PC-3 (cell line): Measurements from ENCODE around the gene TYRP1. TPM values are rescaled to one million over a fixed set of nuclear protein-coding genes. Genes with fewer than 3 reads are reported as not detected.

Source experiments
- ATAC-seq: fragments of 200-7000 bp; cut with Tn5 transposase; 2 replicates; pipeline ENCODE4 v1.9.1; 2020; ENCODE audit warnings: mild to moderate bottlenecking, moderate library complexity
- BruUV-seq: library from RNA; stranded (reverse); fragments of 400-500 nt; replicated peaks from 2 replicates; lab custom pipeline; 2021; lab: Mats Ljungman, UMichigan
- CTCF ChIA-PET: fragments of 300-600 bp; sonication (Branson Sonifier 250); formaldehyde crosslinking; loops from one replicate; lab custom pipeline; 2022; ENCODE audit warnings: antibody characterized with exemption; lab: Charles Lee
- POLR2A ChIA-PET: fragments of 300-600 bp; sonication (Branson Sonifier 250); formaldehyde crosslinking; loops from one replicate; lab custom pipeline; 2022; ENCODE audit warnings: antibody characterized with exemption; ENCODE audit not compliant: unreplicated experiment; lab: Charles Lee
- DNase-seq: peaks from one replicate; pipeline ENCODE4 v3.0.0-alpha.2; 2015
- H2AFZ ChIP-seq: fragments of 300-600 bp; sonication (generic); 2 replicates; pipeline ENCODE4 v1.6.0; 2016; ENCODE audit warnings: antibody characterized with exemption, low read length
- H3F3A ChIP-seq: fragments of 300-600 bp; sonication (generic); one replicate; pipeline ENCODE4 v1.6.0; 2017; ENCODE audit warnings: antibody characterized with exemption, low read length, control low read depth, mild to moderate bottlenecking; ENCODE audit not compliant: unreplicated experiment
- H3K27ac ChIP-seq: fragments of 300-600 bp; sonication (generic); 2 replicates; pipeline ENCODE4 v1.5.1; 2016; ENCODE audit warnings: mild to moderate bottlenecking, low read length
- H3K27me3 ChIP-seq: fragments of 300-600 bp; sonication (generic); 2 replicates; pipeline ENCODE4 v1.6.1; 2016; ENCODE audit warnings: low read length, mixed read lengths
- H3K36me3 ChIP-seq: fragments of 300-600 bp; sonication (generic); 2 replicates; pipeline ENCODE4 v1.6.1; 2016; ENCODE audit warnings: low read depth, mixed run types, low read length, mixed read lengths
- H3K4me1 ChIP-seq: fragments of 300-600 bp; sonication (generic); 2 replicates; pipeline ENCODE4 v1.5.1; 2016; ENCODE audit warnings: low read length; ENCODE audit not compliant: insufficient read depth
- H3K4me2 ChIP-seq: fragments of 300-600 bp; sonication (generic); 2 replicates; pipeline ENCODE4 v1.6.0; 2016; ENCODE audit warnings: low read length
- H3K4me3 ChIP-seq: fragments of 300-600 bp; sonication (generic); 2 replicates; pipeline ENCODE4 v1.5.1; 2016; ENCODE audit warnings: mild to moderate bottlenecking, low read length, mixed read lengths
- H3K79me2 ChIP-seq: fragments of 300-600 bp; sonication (generic); 2 replicates; pipeline ENCODE4 v1.6.1; 2017; ENCODE audit warnings: low read length, mixed read lengths
- H3K9ac ChIP-seq: fragments of 300-600 bp; sonication (generic); 2 replicates; pipeline ENCODE4 v1.6.0; 2016; ENCODE audit warnings: mild to moderate bottlenecking, low read length
- H3K9me2 ChIP-seq: fragments of 300-600 bp; sonication (generic); replicated peaks from 2 replicates; pipeline ENCODE4 v1.6.1; 2016; ENCODE audit warnings: mixed run types, low read length, mixed read lengths
- H3K9me3 ChIP-seq: fragments of 300-600 bp; sonication (generic); 2 replicates; pipeline ENCODE4 v1.6.1; 2016; ENCODE audit warnings: low read length, mixed read lengths
- H4K20me1 ChIP-seq: fragments of 300-600 bp; sonication (generic); 2 replicates; pipeline ENCODE4 v1.6.1; 2016; ENCODE audit warnings: low read length, mixed read lengths
- CTCF ChIP-seq: fragments of 300-600 bp; sonication (generic); conservative IDR thresholded peaks from 2 replicates; pipeline ENCODE4 v1.5.1; 2017; ENCODE audit warnings: antibody characterized with exemption, low read depth, mild to moderate bottlenecking, low read length
- EZH2 ChIP-seq: fragments of 300-600 bp; sonication (generic); IDR thresholded peaks from one replicate; pipeline ENCODE4 v1.6.1; 2017; ENCODE audit warnings: antibody characterized with exemption, mild to moderate bottlenecking, low read length; ENCODE audit not compliant: unreplicated experiment
- EZH2phosphoT487 ChIP-seq: fragments of 300-600 bp; sonication (generic); IDR thresholded peaks from 2 replicates; pipeline ENCODE4 v1.6.1; 2018; ENCODE audit warnings: mild to moderate bottlenecking, antibody characterized with exemption, low read length, borderline replicate concordance
- intact Hi-C: fragments of 100-400 bp; cut with micrococcal nuclease; formaldehyde crosslinking; loops from 2 replicates; pipeline ENCODE4 v1.9.0; 2023
- total RNA-seq: library from RNA; depleted of rRNA; stranded (reverse); fragments of >200 nt; gene quantifications from 2 replicates; pipeline ENCODE4 v1.2.3, GENCODE V29; 2014; rRNA removed

TYRP1 gene
- total RNA-seq, 1 experiment from 2014 or later = 0.22 TPM

GRCh38 chr9:12748954-12749353 is 55.8 kb downstream of the TYRP1 start:
- Histone ChIP-seq H3K4me1 (peaks cover 6% of the 10 kb centered on the region), H3K9ac (no peak overlapping the region), H3K27me3 (no peaks in the 10 kb centered on the region), H3F3A (no peaks in the 10 kb centered on the region), H3K27ac (no peak overlapping the region), H3K9me2 (no peaks in the 10 kb centered on the region), H3K4me3 (no peak overlapping the region), H2AFZ (no peak overlapping the region), H3K36me3 (no peaks in the 10 kb centered on the region), H3K79me2 (no peaks in the 10 kb centered on the region), H4K20me1 (no peaks in the 10 kb centered on the region), H3K9me3 (no peaks in the 10 kb centered on the region), H3K4me2 (no peak overlapping the region)
- intact Hi-C loops = no loop called here
- ChIA-PET CTCF (no interaction called here), POLR2A (no interaction called here)
- no peak for DNase-seq
- TF ChIP-seq CTCF (no peak), EZH2 (no peak), EZH2phosphoT487 (no peak)
- BruUV-seq = no TSS peak
- ATAC-seq = no peak

GRCh38 chr9:12753931-12754330 is 60.7 kb downstream of the TYRP1 start:
- no peak for DNase-seq
- no peak overlapping the region for H3K4me3 ChIP-seq
- no peaks in the 10 kb centered on the region for H3F3A ChIP-seq
- TF ChIP-seq EZH2 (no peak), CTCF (no peak), EZH2phosphoT487 (no peak)
- H3K4me2 ChIP-seq = no peak overlapping the region
- H3K9me2 ChIP-seq = no peaks in the 10 kb centered on the region
- intact Hi-C loops = no loop called here
- no TSS peak for BruUV-seq
- H4K20me1 ChIP-seq = no peaks in the 10 kb centered on the region
- no peaks in the 10 kb centered on the region for H3K27me3 ChIP-seq
- POLR2A ChIA-PET = no interaction called here
- no peak overlapping the region for H3K9ac ChIP-seq
- no peak for ATAC-seq
- no peaks in the 10 kb centered on the region for H3K36me3 ChIP-seq
- no peak overlapping the region for H2AFZ ChIP-seq
- no peaks in the 10 kb centered on the region for H3K9me3 ChIP-seq
- H3K4me1 ChIP-seq = peaks cover 1% of the 10 kb centered on the region
- H3K27ac ChIP-seq = no peak overlapping the region
- no peaks in the 10 kb centered on the region for H3K79me2 ChIP-seq
- CTCF ChIA-PET = no interaction called here

GRCh38 chr9:12759761-12760160 is 66.6 kb downstream of the TYRP1 start:
- intact Hi-C loops = loop anchor here (2.0 kb wide), 1 partner anchor 17 kb away; no protein-coding TSS in a partner anchor
- peaks cover 29% of the 10 kb centered on the region for H3K4me1 ChIP-seq
- no peak overlapping the region for H2AFZ ChIP-seq
- no peaks in the 10 kb centered on the region for H3K27me3 ChIP-seq
- no peaks in the 10 kb centered on the region for H3F3A ChIP-seq
- H3K27ac ChIP-seq = peak overlapping the region; percentile 82
- H3K9me2 ChIP-seq = no peaks in the 10 kb centered on the region
- H3K9ac ChIP-seq = peak overlapping the region; percentile 48
- no peak for TF ChIP-seq EZH2phosphoT487
- DNase-seq (peak; percentile 84), ATAC-seq (peak; percentile 88)
- no peaks in the 10 kb centered on the region for H3K79me2 ChIP-seq
- H4K20me1 ChIP-seq = no peaks in the 10 kb centered on the region
- peak overlapping the region; percentile 60 for H3K4me2 ChIP-seq
- no peak overlapping the region for H3K4me3 ChIP-seq
- BruUV-seq = no TSS peak
- ChIA-PET CTCF (no interaction called here), POLR2A (interaction anchor here (1.1 kb wide), 1 partner anchor 17 kb away, joined by 4 read pairs; no protein-coding TSS in a partner anchor)
- no peaks in the 10 kb centered on the region for H3K36me3 ChIP-seq
- no peaks in the 10 kb centered on the region for H3K9me3 ChIP-seq

Other genes with a start within 250 kb of the TYRP1 start
- gene LURAP1L, start 81.6 kb downstream of the TYRP1 start, total RNA-seq = 16.4 and 16.9 TPM in 2 replicates